NT2/D1 (cell line): Measurements from ENCODE around the gene EPHA1.

Experiments
- SUZ12 ChIP-seq: IDR thresholded peaks from 2 replicates; pipeline ENCODE4 v1.6.1; 2011; ENCODE audit not compliant: insufficient read length, insufficient read depth; ENCODE audit errors: extremely low read depth
- YY1 ChIP-seq: IDR thresholded peaks from 2 replicates; pipeline ENCODE4 v1.6.1; 2011; ENCODE audit not compliant: insufficient read length, insufficient read depth

- TF ChIP-seq YY1 = no peak
- TF ChIP-seq SUZ12 = no peak
Observed at GRCh38 chr7:143434660-143435059, 26.0 kb upstream of the EPHA1 start.
